C4-2B (cell line): ENCODE measurements around the gene PDE4D.

Source experiments
- ZFX ChIP-seq: fragments of 450-650 bp; IDR thresholded peaks from 2 replicates; pipeline ENCODE4 v1.6.1; 2017
- TF ChIP-seq, protein P1 (sequence below): fragments of 450-650 bp; conservative IDR thresholded peaks from 2 replicates; pipeline ENCODE4 v1.5.1; 2017; ENCODE audit warnings: mild to moderate bottlenecking

DNA sequence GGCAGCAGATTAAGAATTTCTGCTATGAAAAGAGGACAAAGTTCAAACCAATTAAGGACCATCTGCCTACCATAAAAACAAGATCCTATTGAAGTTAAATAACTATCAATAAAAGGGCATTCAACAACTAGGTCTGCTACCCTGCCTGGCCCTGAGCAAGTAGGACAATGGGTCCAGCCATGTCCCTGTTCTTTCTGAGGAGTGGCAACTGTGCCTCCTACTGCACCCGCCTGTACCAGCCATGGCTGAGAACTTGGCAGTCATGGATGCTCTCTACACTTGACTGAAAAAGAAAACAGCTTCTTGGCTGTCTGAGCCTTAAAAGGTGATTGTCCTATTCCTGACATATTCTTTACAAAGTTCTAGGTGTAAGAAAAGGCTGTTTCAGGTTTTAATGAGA, 652.4 kb downstream of the PDE4D start:
- TF ChIP-seq, protein P1, sequence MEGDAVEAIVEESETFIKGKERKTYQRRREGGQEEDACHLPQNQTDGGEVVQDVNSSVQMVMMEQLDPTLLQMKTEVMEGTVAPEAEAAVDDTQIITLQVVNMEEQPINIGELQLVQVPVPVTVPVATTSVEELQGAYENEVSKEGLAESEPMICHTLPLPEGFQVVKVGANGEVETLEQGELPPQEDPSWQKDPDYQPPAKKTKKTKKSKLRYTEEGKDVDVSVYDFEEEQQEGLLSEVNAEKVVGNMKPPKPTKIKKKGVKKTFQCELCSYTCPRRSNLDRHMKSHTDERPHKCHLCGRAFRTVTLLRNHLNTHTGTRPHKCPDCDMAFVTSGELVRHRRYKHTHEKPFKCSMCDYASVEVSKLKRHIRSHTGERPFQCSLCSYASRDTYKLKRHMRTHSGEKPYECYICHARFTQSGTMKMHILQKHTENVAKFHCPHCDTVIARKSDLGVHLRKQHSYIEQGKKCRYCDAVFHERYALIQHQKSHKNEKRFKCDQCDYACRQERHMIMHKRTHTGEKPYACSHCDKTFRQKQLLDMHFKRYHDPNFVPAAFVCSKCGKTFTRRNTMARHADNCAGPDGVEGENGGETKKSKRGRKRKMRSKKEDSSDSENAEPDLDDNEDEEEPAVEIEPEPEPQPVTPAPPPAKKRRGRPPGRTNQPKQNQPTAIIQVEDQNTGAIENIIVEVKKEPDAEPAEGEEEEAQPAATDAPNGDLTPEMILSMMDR = no peak
- no peak for TF ChIP-seq ZFX
